HG03108 (cell line): ENCODE results near the gene CHD6.

Source experiments
- ATAC-seq: cut with Tn5 transposase; IDR thresholded peaks from one replicate; pipeline ENCODE4 v1.9.1; 2021; ENCODE audit warnings: moderate library complexity; ENCODE audit not compliant: unreplicated experiment

CHD6 gene

GRCh38 chr20:41358717-41359116 is 259.5 kb downstream of the CHD6 start:
- ATAC-seq, result no peak

- ATAC-seq, result no peak
Measured at GRCh38 chr20:41358230-41358629, 259.9 kb downstream of the CHD6 start.

- ATAC-seq, result no peak
Measured at GRCh38 chr20:41357424-41358163, 260.6 kb downstream of the CHD6 start.

DNA sequence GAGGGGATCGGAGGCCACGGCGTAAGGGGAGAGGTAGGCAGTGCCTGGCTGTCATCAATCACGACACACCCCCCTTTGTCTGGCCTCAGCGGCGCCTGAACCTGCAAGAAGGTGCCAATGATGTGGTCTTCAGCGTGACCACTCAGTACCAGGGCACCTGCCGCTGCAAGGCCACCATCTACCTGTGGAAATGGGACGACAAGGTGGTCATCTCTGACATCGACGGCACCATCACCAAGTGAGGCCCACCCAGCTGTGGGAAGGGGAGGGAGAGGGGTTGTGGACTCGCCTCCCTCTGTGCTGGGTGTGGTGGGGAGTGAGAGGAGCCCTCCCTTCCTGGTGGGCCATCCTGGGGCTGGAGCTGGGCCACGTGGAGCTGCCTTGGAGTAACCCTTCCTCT is 261.2 kb downstream of the CHD6 start:
- no peak for ATAC-seq

GRCh38 chr20:41355598-41356203 is 262.5 kb downstream of the CHD6 start:
- no peak for ATAC-seq

- ATAC-seq, result no peak
Measured at GRCh38 chr20:41355192-41355591, 263.0 kb downstream of the CHD6 start.

DNA sequence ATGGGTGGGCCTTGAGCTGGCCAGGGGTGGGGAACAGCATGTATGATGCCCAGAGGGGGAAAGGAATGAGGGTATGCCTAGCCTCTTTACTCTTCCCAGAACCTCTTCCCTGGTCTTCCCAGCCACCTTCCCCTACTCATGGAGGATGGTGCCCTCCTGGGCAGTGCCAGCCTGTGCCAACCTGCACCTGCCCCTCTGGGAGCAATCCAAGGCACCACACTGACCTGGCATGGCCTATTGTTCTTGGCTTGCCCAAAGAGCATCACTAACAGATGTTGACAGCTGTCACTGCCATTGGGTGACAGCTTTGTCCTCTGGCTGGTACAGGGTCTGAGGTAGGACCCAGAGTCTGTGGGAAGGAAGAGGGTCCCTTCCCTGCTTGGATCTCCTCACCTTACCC is 264.6 kb downstream of the CHD6 start:
- no peak for ATAC-seq

GRCh38 chr20:41352666-41353065 is 265.5 kb downstream of the CHD6 start:
- no peak for ATAC-seq

GRCh38 chr20:41352106-41352505 is 266.1 kb downstream of the CHD6 start:
- ATAC-seq, result no peak
